Hypothalamus (tissue), 51 donors: ENCODE data around the gene SLC12A7.
"Not testable (repeated sequence)": the region's sequence is repeated elsewhere in the genome, so short reads cannot be mapped to it uniquely, and the experiment has no call there.

Source experiments
- DNase-seq, 51 donors: peaks; one replicate each; lab custom pipeline; 2025; lab: John Stamatoyannopoulos, UW

Gene SLC12A7

DNA sequence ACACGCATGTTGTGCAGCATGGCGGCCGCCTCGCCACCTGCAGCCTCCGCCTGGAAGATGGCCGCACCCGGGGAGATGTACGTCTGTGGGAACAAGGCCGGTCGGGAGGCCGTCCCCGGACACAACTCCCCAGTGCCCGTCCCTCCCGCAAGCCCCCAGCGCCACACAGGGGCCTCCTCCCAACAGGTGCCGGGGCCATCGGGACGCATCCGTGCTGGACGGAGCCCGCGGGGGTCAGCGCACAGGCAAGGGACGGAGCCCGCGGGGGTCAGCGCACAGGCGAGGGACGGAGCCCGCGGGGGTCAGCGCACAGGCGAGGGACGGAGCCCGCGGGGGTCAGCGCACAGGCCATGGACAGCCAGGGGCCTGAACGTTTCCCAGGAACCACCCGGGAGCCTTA is 26.5 kb downstream of the SLC12A7 start:
- DNase-seq, result no peak

GRCh38 chr5:1083823-1084605 is 27.8 kb downstream of the SLC12A7 start:
- no peak for DNase-seq

- DNase-seq, result not testable (repeated sequence)
Measured at GRCh38 chr5:1083026-1083425, 28.8 kb downstream of the SLC12A7 start.

DNA sequence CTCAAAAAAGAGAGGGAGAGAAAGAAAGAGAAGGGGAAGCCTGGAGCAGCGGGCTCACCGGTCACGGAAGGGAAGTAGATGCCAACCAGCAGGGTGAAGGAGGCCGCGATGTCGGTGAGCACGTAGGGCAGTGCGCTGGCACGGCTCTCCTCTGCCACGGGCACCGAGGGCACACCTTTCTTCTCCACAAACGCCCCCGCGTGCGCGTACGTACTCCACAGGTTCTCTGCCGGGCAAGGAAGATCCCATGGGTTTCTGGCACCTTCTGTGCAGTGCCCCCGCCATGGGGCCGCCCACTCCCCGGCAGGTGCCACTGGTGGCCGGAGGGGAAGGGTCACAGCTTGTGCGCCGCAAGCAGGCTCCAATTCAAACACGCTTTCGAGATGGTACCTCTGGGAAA is 30.3 kb downstream of the SLC12A7 start:
- no peak for DNase-seq

DNA sequence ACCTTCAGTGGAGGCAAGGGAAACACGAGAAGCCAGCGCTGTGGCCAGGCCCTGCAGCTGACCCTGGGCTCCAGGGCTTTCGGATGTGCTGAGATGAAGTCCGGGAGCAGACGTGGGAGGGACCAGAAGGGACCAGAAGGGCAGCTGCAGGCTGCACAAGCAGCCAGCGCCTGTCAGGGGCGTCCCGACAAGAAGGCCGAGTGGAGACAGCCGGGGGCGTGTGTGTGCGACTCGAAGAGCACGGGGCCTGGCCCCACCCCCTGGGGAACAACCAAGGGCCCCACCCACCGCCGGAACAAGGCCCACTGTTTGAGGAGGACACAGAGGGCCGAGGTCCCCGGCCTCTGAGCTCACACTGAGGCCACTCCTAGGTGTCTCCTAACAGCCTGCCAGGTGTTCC is 31.4 kb downstream of the SLC12A7 start:
- DNase-seq, result no peak

DNA sequence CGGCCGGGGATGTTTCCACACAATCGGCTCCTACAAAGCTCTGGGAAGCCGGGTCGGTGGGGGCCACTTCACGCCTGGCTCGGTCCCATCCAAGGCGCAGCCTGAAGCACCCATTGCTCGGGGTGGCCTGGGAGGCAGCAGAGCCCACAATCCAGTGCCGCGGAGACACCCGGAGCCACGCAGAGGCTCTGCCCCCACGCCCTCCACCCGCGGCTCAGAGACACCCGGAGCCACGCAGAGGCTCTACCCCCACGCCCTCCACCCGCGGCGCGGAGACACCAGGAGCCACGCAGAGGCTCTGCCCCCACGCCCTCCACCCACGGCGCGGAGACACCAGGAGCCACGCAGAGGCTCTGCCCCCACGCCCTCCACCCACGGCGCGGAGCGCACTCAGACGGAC is 31.9 kb downstream of the SLC12A7 start:
- DNase-seq, result no peak

GRCh38 chr5:1079486-1079885 is 32.4 kb downstream of the SLC12A7 start:
- DNase-seq, result no peak

- no peak for DNase-seq
Measured at GRCh38 chr5:1078851-1079250, 33.0 kb downstream of the SLC12A7 start.

DNA sequence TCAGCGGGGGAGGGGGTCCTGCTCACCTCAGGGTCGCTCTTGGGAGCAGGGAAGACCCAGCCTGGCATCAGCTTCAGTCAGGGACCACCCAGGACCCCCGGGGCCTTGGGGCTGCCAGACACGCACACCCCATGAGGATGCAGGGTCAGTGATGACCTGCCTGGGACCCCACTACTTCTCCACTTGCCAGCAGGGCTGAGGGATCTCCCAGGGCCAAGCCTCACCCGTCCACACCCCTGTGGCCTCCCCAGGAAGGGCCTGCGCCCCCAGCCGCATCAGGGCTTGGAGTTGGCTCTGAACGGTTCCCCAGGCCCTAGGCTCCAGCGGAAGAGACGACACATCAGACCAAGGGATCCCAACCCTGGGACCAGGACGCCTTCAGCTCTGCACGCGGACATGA is 33.7 kb downstream of the SLC12A7 start:
- DNase-seq, result no peak

DNA sequence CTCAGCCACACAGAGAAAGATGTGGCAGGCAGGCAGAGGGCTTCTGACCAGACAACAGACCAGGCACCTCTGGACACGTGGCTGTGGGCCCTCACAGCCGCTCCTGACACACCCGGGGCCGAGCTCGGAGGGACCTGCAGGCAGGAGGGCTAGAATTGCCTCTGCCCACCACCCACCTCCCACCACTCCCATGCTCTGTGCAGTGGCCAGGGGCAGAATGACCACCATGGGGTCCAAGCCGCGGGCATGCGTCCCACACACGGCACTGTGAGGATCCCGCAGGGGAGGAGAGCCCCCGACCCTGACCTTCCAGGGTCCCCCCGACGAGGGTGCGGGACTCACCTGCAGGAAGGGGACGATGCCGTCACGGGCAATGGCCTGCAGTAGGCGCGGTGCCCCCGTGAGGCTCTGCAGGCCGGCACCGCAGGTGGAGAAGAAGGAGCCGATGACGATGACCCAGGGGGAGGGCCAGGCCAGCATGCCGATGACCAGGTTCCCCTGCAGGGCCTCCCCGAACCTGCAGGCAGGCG is 34.3 kb downstream of the SLC12A7 start:
- DNase-seq, result no peak

GRCh38 chr5:1077026-1077425 is 34.8 kb downstream of the SLC12A7 start:
- DNase-seq, result no peak

DNA sequence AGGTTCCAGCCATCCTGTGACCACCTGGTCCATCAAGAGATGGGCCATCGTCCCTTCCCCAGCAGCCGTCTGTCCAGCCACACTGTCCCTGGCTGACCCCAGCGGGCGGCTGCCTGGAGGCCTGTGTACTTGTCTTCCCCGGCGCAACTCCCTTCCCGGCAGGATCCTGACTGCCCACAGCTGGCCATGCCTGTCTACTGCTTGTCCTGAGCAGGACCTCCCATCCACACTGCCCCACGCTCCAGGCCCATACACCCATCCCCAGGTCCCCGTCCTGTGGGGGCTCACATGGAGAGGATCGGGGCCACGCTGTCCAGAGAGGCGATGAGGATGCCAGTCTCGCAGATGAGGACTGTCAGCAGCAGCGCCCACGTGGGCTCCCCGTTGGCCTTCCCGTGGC is 35.5 kb downstream of the SLC12A7 start:
- DNase-seq, result no peak

DNA sequence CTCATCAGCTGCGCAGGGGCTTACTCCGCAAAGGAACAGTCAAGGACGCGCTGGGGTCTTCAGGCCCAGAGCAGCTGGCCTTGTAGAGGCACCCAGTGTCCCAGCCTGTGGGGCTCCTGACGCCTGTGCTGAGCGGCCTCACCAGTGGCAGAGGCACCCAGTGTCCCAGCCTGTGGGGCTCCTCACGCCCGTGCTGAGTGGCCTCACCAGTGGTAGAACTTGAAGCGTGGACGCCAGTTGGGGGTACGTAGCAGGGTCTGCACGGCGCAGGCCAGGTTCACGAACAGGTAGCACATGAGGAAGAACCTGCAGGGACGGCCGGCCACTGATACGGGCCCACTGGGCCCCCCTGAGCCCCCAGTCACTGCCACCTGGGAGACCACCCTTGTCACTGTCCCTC is 35.9 kb downstream of the SLC12A7 start:
- DNase-seq, result no peak

DNA sequence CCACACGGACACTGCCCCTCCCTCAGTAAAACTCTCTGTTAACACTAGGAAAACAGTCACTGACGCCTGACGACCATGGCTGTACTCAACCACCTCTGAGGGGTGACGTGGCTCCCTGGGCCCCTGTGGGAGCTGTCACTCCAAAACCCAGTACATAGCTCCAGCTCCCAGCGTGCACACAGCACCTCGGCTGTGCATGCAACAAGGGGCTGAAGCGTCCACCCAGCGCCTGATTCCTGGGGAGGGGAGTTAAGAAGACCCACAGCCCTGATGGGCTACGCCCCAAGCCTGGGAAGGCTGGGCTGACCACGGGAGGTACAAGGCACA is 36.3 kb downstream of the SLC12A7 start:
- DNase-seq, result no peak

- no peak for DNase-seq
Measured at GRCh38 chr5:1074816-1075554, 36.9 kb downstream of the SLC12A7 start.

DNA sequence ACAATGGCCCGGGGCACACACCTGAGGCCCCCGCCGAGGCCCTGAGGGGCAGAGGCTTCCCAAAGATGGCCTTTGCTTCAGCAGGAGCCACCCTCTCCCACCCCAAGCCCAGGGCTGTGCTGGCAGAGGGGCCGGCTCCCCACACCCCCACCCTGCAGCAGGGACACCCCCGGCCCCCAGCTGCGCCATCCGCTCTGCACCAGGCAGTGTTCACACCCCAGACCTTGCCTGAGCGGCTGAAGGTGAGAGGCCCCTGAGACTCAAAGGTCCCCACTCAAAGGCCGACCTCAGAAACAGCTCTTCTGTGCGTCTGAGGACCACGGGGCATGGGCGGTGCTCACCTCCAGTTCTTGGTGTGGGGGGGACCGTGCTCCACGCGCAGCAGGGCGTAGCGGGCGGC is 37.6 kb downstream of the SLC12A7 start:
- no peak for DNase-seq

- no peak for DNase-seq
Measured at GRCh38 chr5:1073239-1074102, 38.4 kb downstream of the SLC12A7 start.

DNA sequence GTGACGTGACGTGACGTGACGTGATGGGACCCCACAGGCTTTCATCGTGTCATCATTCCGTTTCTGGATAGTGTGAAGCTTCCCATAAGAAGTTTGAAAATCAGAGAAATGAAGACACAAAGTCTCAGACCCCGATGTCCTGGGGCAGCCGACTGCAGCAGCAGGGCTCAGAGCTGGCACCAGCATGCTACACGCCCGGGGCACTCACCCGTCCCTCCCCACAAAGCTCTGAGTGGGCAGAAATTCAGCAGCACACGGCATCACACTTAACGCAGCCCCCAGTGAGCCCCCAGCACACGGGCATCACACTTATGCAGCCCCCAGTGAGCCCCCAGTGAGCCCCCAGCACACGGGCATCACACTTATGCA is 42.2 kb downstream of the SLC12A7 start:
- DNase-seq, result no peak

GRCh38 chr5:1068895-1069719 is 42.8 kb downstream of the SLC12A7 start:
- DNase-seq, result no peak

GRCh38 chr5:1068204-1068894 is 43.5 kb downstream of the SLC12A7 start:
- DNase-seq, result no peak
